GM12892 (cell line): ENCODE data around the gene VPS11.

Experiments used
- POLR2A ChIP-seq: IDR thresholded peaks from 2 replicates; pipeline ENCODE4 v1.6.1; 2011; ENCODE audit warnings: low read depth, low read length, control low read depth
- TAF1 ChIP-seq: IDR thresholded peaks from 2 replicates; pipeline ENCODE4 v1.6.1; 2011; ENCODE audit warnings: low read depth, mild to moderate bottlenecking, control low read depth, low read length, borderline replicate concordance

- TF ChIP-seq POLR2A, result no peak
- TF ChIP-seq TAF1, result no peak
Observed at GRCh38 chr11:119034813-119035212, 32.8 kb upstream of the VPS11 start.
